IPS-20b (cell line): Measurements from ENCODE around the gene ZNF518A.
"Not testable (repeated sequence)": the region's sequence is repeated elsewhere in the genome, so short reads cannot be mapped to it uniquely, and the experiment has no call there.

Experiments
- H3K27ac ChIP-seq: one replicate; pipeline ENCODE4 v1.5.1; 2013; ENCODE audit warnings: low read length
- H3K27me3 ChIP-seq: 2 replicates; pipeline ENCODE4 v1.6.1; 2013; ENCODE audit warnings: mild to moderate bottlenecking, low read length, inconsistent platforms; ENCODE audit not compliant: insufficient read depth
- H3K36me3 ChIP-seq: 2 replicates; pipeline ENCODE4 v1.6.1; 2013; ENCODE audit warnings: low read depth, mild to moderate bottlenecking, inconsistent platforms, low read length, moderate library complexity; ENCODE audit not compliant: insufficient read depth
- H3K4me1 ChIP-seq: 2 replicates; pipeline ENCODE4 v1.6.1; 2013; ENCODE audit warnings: mild to moderate bottlenecking, control low read depth, inconsistent platforms, low read length, moderate library complexity; ENCODE audit not compliant: insufficient read depth
- H3K4me3 ChIP-seq: 2 replicates; pipeline ENCODE4 v1.5.1; 2013; ENCODE audit warnings: mild to moderate bottlenecking, low read length, inconsistent platforms
- H3K9ac ChIP-seq: 2 replicates; pipeline ENCODE4 v1.6.1; 2013; ENCODE audit warnings: low read depth, mild to moderate bottlenecking, inconsistent platforms, low read length, moderate library complexity
- H3K9me3 ChIP-seq: 2 replicates; pipeline ENCODE4 v1.6.1; 2013; ENCODE audit warnings: mild to moderate bottlenecking, low read depth, low read length, inconsistent platforms; ENCODE audit not compliant: insufficient read depth

Gene ZNF518A

DNA sequence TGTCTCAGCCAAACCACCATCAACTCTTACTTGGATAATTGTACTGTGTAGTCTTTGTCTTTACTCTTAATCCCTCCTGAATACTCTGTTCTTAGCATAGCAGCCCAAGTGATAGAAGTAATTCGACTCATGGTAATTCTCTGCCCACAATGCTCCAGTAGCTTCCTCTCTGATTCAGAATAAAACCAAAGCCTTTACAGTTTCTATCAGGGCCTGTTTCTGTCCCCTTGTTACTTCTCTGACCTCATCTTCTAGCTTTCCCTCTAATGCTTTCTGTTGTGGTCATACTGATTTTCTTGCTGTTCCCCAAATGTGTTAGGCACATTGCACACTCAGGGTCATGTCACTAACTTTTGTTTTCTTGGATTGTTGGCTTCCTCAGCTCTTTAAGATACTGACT, 8.0 kb downstream of the ZNF518A start:
- no peaks in the 10 kb centered on the region for H3K27me3 ChIP-seq
- no peaks in the 10 kb centered on the region for H3K4me1 ChIP-seq
- no peaks in the 10 kb centered on the region for H3K9me3 ChIP-seq
- no peak overlapping the region for H3K9ac ChIP-seq
- peaks cover 79% of the 10 kb centered on the region for H3K36me3 ChIP-seq
- H3K27ac ChIP-seq, result no peak overlapping the region
- H3K4me3 ChIP-seq, result no peak overlapping the region

DNA sequence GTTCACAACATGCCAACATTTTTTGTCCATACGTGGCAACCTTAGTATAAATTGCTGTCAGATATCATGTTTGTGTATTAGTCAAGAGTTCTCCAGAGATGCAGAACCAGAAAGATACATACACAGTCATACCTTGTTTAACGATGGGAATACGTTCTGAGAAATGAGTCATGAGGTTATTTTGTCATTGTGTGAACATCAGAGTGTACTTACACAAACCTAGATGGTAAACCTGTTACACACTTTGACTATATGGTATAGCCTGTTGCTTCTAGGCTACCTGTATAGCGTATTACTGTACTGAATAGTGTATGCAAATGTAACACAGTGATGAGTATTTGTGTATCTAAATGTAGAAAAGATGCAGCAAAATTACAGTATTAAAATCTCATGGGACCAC, 22.3 kb downstream of the ZNF518A start:
- Histone ChIP-seq H3K4me3 (no peak overlapping the region), H3K36me3 (peaks cover 69% of the 10 kb centered on the region)

DNA sequence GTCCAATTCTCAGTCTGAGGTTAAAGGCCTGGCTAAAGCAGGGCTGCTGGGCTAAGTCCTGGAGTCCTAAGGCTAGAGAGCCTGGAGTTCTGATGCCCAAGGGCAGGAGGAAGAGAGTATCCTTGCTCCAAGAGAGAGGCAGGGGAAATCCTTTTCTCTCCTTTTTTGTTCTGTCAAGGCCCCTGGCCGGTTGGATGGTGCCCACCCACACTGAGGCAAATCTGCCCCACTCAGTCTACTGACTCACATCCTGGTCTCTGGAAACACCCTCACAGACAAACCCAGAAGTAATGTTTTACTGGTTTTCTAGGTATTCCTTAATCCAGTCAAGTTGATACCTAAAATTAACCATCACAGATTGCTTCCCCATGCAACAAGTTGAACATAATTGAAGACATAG, 23.0 kb downstream of the ZNF518A start:
- H3K27ac ChIP-seq, result no peak overlapping the region
- H3K9ac ChIP-seq, result no peak overlapping the region
- H3K4me3 ChIP-seq, result no peak overlapping the region
- H3K27me3 ChIP-seq, result no peaks in the 10 kb centered on the region
- no peaks in the 10 kb centered on the region for H3K9me3 ChIP-seq
- no peaks in the 10 kb centered on the region for H3K4me1 ChIP-seq
- H3K36me3 ChIP-seq, result peaks cover 71% of the 10 kb centered on the region

More for the DNA sequence above, 22.3 kb downstream of the ZNF518A start:
- Histone ChIP-seq H3K9ac (no peak overlapping the region), H3K9me3 (no peaks in the 10 kb centered on the region), H3K27me3 (no peaks in the 10 kb centered on the region), H3K4me1 (no peaks in the 10 kb centered on the region), H3K27ac (no peak overlapping the region)

DNA sequence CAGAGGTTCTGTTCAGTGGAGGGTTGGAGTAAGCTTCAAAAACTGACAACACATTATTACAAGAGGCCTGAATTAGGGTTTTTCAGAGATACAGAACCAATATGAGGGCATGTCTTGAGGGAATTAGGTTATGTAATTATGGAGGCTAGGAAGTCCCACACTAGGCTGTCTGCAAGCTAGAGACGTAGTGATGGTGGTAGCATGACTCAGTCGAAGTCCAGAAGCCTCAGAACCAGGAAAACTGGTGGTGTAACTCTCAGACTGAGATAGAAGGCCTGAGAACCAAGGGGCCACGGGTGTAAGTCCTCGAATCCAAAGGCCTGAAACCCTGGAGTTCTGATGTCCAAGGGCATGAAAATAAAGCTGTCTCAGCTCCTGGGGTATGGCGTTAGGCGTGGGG, 35.6 kb downstream of the ZNF518A start:
- H3K9me3 ChIP-seq, result peaks cover 4% of the 10 kb centered on the region; the same call in 1 of the 2 replicates
- no peak overlapping the region for H3K27ac ChIP-seq
- H3K4me3 ChIP-seq, result no peak overlapping the region
- no peak overlapping the region for H3K9ac ChIP-seq
- H3K36me3 ChIP-seq, result peaks cover 16% of the 10 kb centered on the region
- no peaks in the 10 kb centered on the region for H3K4me1 ChIP-seq
- no peaks in the 10 kb centered on the region for H3K27me3 ChIP-seq

DNA sequence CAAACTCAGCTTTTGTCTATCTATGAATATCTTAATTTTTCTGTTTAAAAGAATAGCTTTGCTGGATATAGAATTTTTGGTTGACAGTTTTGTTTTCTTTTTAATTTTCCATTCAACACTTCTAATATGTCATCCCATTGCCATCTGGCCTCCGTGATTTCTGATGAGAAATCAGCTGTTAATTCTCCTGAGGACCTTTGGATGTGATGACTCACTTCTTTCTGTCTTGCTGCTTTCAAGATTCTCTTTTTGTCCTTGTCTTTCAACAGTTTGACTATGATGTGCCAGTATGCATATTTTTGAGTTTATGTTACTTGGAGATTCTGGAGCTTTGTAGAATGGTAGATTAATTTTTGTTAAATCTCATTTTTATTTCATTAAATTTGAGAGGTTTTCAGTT, 38.4 kb downstream of the ZNF518A start:
- Histone ChIP-seq H3K9me3 (peaks cover 4% of the 10 kb centered on the region; the same call in 1 of the 2 replicates), H3K4me3 (no peak overlapping the region), H3K36me3 (no peaks in the 10 kb centered on the region), H3K4me1 (no peaks in the 10 kb centered on the region), H3K27me3 (no peaks in the 10 kb centered on the region), H3K27ac (no peak overlapping the region), H3K9ac (no peak overlapping the region)

DNA sequence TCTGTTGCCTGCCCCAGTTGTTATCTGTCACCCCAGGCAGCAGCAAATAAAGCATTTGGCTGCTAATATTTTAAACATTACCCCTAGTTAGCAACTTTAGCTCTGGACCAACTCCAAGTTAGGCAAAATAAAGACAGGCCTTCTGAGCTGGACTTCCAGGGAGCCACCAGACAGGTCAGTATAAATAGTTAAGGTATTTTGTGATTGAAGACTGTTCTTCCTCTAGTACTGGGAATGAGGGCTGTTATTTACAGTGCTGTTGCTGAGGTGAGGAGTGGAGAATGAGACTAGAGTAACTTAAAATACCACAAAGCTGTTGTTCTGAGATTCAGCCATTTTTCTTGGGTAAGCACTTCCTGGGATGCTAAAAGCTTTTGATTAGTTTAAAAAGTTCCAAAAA, 40.1 kb downstream of the ZNF518A start:
- Histone ChIP-seq H3K9me3 (peaks cover 4% of the 10 kb centered on the region; the same call in 1 of the 2 replicates), H3K36me3 (no peaks in the 10 kb centered on the region), H3K4me1 (no peaks in the 10 kb centered on the region), H3K9ac (no peak overlapping the region), H3K27me3 (no peaks in the 10 kb centered on the region), H3K4me3 (no peak overlapping the region), H3K27ac (no peak overlapping the region)

DNA sequence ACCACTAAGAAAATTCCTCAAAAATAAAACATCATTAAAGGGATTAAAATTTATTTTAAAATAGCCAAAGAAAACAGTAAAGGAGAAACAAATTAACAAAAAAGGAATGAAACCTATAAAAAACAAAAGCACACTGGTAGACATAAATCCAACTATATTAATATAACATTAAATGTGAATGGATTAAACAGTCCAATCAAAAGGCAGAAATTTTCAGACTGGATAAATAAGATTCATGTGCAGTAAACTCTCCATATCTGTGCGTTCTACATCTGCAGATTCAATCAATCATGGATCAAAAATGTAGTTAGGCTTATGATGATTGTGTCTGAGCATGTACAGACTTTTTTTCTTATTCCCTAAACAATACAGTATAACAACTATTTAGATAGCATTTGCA, 42.6 kb downstream of the ZNF518A start:
- Histone ChIP-seq H3K4me3 (no peak overlapping the region), H3K4me1 (no peaks in the 10 kb centered on the region), H3K9ac (no peak overlapping the region), H3K27ac (no peak overlapping the region), H3K36me3 (no peaks in the 10 kb centered on the region), H3K9me3 (peaks cover 23% of the 10 kb centered on the region), H3K27me3 (no peaks in the 10 kb centered on the region)

DNA sequence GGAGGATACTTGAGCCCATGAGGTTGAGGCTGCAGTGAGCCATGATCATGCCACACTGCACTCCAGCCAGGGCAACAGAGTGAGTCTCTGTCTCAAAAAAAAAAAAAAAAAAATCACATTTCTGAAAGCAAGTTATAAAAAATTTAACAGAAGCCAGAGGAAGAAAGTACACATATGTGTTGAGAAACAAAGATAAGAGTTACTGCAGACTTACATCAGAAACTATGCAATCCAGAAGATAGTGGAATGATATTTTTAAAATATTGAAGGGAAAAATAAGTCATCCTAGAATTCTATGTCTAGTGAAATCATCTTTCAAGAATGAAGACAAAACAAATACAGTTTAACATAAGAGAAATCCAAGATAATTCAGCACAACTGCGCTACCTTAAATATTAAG, 46.9 kb downstream of the ZNF518A start:
- Histone ChIP-seq H3K4me1 (no peaks in the 10 kb centered on the region), H3K9me3 (peaks cover 23% of the 10 kb centered on the region), H3K4me3 (no peak overlapping the region), H3K27me3 (no peaks in the 10 kb centered on the region), H3K27ac (no peak overlapping the region), H3K36me3 (no peaks in the 10 kb centered on the region), H3K9ac (no peak overlapping the region)

DNA sequence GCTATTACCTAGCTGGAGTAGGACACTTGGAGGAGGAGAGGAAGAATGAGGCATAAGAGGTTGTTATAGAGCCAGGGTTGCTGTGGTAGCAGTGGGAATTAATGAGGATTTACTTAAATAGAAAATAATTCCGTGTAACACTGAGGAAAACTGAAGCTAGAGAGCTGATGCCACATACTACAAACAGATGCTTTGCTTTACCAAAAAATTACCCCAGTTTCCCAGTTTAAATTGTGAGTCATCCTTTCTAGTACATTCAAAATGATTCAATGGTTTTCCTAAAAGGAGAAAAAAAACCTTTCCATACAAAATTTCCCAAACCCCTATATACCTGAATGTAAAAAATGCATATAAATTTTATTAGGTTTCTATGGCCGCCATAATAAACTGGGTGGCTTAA, 58.3 kb downstream of the ZNF518A start:
- Histone ChIP-seq H3K4me1 (no peaks in the 10 kb centered on the region), H3K27me3 (no peaks in the 10 kb centered on the region), H3K27ac (no peak overlapping the region), H3K9ac (no peak overlapping the region), H3K36me3 (no peaks in the 10 kb centered on the region), H3K4me3 (no peak overlapping the region), H3K9me3 (no peaks in the 10 kb centered on the region)

DNA sequence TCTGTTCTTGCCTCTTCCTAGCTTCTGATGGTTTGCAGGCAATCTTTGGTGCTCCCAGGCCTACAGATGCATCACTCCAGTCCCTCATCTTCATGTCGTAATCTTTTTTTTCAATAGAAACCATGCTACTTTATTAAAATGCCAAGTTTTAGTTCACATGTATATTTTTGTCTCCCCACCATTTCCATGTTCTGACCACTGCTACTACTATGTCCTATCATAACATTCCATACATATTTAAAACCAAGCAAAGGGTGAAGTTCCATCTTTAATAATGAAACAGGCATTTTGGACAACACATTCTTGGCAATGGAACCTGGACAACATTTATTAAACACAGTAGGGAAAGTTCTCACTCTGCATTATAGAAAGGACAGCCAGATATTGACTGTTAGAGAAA, 58.8 kb downstream of the ZNF518A start:
- Histone ChIP-seq H3K9ac (no peak overlapping the region), H3K4me1 (no peaks in the 10 kb centered on the region), H3K4me3 (no peak overlapping the region), H3K27me3 (no peaks in the 10 kb centered on the region), H3K9me3 (no peaks in the 10 kb centered on the region), H3K36me3 (no peaks in the 10 kb centered on the region), H3K27ac (no peak overlapping the region)

DNA sequence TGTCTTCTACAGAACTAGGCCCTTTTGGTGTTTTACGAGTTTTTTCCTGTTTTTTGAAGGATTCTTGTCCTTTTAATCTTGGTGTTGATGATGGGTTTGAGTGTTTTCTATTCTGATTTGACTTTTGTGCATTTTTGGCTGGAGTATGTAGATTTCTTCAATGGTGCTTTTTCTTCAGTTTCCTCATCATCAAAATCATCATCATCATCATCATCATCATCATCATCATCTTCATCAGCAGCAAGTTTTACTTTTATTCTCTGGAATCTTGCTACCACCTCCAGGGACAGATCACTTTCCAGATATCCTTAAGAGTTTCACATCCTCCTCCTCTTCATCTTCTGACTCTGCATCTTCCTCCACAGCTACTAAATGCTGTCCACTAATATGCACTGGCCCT, 59.4 kb downstream of the ZNF518A start:
- H3K36me3 ChIP-seq, H3K4me1 ChIP-seq, H3K4me3 ChIP-seq, H3K27me3 ChIP-seq, H3K9me3 ChIP-seq, H3K9ac ChIP-seq, H3K27ac ChIP-seq: not testable (repeated sequence)

DNA sequence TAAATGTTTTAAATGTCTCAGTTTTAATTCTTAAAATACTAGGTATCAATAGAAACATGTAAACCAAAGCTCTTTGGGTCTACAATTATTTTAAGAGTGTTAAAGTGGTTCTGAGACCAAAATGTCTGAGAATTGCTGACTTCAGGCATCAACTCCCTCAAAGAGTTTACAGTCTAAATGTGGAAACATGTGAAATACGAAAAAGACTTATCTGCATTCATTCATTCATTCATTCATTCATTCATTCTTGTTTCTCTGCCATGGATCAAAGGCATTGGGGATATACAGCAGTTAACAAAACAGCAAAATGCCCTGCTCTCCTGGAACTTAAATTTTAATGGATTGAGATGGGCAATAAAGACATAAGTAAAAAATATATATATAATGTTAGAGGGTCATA, 71.4 kb downstream of the ZNF518A start:
- no peaks in the 10 kb centered on the region for H3K36me3 ChIP-seq
- H3K9me3 ChIP-seq, result no peaks in the 10 kb centered on the region
- H3K27ac ChIP-seq, result no peak overlapping the region
- H3K4me3 ChIP-seq, result no peak overlapping the region
- no peak overlapping the region for H3K9ac ChIP-seq
- no peaks in the 10 kb centered on the region for H3K27me3 ChIP-seq
- H3K4me1 ChIP-seq, result peaks cover 8% of the 10 kb centered on the region; the same call in 1 of the 2 replicates

DNA sequence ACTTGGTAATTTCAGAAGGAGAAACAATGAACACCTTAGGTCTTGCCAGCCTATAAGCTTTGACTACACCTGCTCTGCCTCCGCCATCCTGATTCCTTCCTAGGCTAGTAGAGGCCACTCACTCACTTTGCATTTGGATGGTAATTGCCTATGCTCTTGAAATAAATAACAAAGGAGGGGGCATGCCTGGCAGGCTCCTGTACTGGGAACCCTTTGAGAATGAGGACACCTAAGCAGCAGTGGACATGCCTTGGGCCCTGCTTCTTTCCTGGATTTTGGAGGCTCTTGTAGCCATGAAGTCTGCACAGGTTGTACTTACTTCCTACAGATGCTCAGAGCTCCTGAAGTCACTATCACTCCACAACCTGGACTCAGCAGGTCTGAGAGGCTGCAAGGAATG, 75.5 kb downstream of the ZNF518A start:
- Histone ChIP-seq H3K36me3 (no peaks in the 10 kb centered on the region), H3K27me3 (no peaks in the 10 kb centered on the region), H3K9ac (no peak overlapping the region), H3K4me3 (no peak overlapping the region; the same call in 1 of the 2 replicates), H3K27ac (no peak overlapping the region), H3K4me1 (peaks cover 8% of the 10 kb centered on the region; the same call in 1 of the 2 replicates), H3K9me3 (no peaks in the 10 kb centered on the region)
